Panc1 (cell line): ENCODE data around the gene ABL1.

Experiments used
- POLR2AphosphoS5 ChIP-seq: IDR thresholded peaks from 2 replicates; pipeline ENCODE4 v1.6.1; 2012; ENCODE audit warnings: mild to moderate bottlenecking, low read depth, low read length, moderate library complexity
- TF ChIP-seq, protein P1 (sequence below): fragments of 450-650 bp; IDR thresholded peaks from 2 replicates; pipeline ENCODE4 v1.5.1; 2017; ENCODE audit warnings: mild to moderate bottlenecking

GRCh38 chr9:130884111-130884531 is 49.1 kb downstream of the ABL1 start:
- TF ChIP-seq, protein P1, sequence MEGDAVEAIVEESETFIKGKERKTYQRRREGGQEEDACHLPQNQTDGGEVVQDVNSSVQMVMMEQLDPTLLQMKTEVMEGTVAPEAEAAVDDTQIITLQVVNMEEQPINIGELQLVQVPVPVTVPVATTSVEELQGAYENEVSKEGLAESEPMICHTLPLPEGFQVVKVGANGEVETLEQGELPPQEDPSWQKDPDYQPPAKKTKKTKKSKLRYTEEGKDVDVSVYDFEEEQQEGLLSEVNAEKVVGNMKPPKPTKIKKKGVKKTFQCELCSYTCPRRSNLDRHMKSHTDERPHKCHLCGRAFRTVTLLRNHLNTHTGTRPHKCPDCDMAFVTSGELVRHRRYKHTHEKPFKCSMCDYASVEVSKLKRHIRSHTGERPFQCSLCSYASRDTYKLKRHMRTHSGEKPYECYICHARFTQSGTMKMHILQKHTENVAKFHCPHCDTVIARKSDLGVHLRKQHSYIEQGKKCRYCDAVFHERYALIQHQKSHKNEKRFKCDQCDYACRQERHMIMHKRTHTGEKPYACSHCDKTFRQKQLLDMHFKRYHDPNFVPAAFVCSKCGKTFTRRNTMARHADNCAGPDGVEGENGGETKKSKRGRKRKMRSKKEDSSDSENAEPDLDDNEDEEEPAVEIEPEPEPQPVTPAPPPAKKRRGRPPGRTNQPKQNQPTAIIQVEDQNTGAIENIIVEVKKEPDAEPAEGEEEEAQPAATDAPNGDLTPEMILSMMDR = no peak
- no peak for TF ChIP-seq POLR2AphosphoS5
